ENCODE results near the gene TSC22D4. TPM values are rescaled to one million over a fixed set of nuclear protein-coding genes. Genes with fewer than 3 reads are reported as not detected.

The TSC22D4 gene
- total and polyA plus RNA-seq, 4 experiments from 2014 or later: 30.0 to 154 (median 89.1) TPM

GRCh38 chr7:100483090-100483721, 4.2 kb upstream of the TSC22D4 start:
- Mint-ChIP-seq H3K27ac (peak overlapping the region in 5 of 7 donors; percentile 29 to 85 (median 53)), H3K4me3 (peak overlapping the region; percentile 83 to 90 (median 86)), H3K4me1 (peaks cover 16 to 34% (median 21%) of the 10 kb centered on the region in 4 donors), H3K9me3 (peaks cover 0 to 2% (median 0%) of the 10 kb centered on the region in 8 donors), H3K27me3 (no peaks in the 10 kb centered on the region), H3K36me3 (peaks cover 0 to 6% of the 10 kb centered on the region in 2 donors)
- Histone ChIP-seq H3K4me3 (ENCODE audit: low read length in 2 of 2) (peak overlapping the region in 1 of 2 donors; percentile 64), H3K27me3 (ENCODE audit: insufficient read depth, low read length) (no peaks in the 10 kb centered on the region), H3K36me3 (ENCODE audit: insufficient read depth, low read length) (no peaks in the 10 kb centered on the region), H3K4me1 (ENCODE audit: insufficient read depth, low read length) (peaks cover 32% of the 10 kb centered on the region), H3K27ac (ENCODE audit: low read depth, low read length) (peak overlapping the region; percentile 45), H3K9me3 (ENCODE audit: control insufficient read depth in 1 of 2, low read length in 2 of 2) (no peaks in the 10 kb centered on the region)
- ChIA-PET CTCF (ENCODE audit: partially characterized antibody) (interaction anchor here (0.6 to 7.9 kb wide), 29 partner anchors 9 to 210 kb away, joined by 3 to 76 read pairs (median 4); partner anchors contain the start of genes AGFG2, FBXO24, LRCH4 and MOSPD3), POLR2A (ENCODE audit: partially characterized antibody) (interaction anchor here (0.8 to 2.3 kb wide), 9 partner anchors 10 to 88 kb away, joined by 4 to 12 read pairs (median 5); partner anchors contain the start of genes AGFG2 and MEPCE)
- intact Hi-C loops (cut with micrococcal nuclease): loop anchor here (1.0 to 2.0 kb wide), 6 partner anchors 10 to 212 kb away; partner anchors contain the start of genes AGFG2 and GIGYF1
- peak; percentile 75 to 85 (median 79) for DNase-seq

DNA sequence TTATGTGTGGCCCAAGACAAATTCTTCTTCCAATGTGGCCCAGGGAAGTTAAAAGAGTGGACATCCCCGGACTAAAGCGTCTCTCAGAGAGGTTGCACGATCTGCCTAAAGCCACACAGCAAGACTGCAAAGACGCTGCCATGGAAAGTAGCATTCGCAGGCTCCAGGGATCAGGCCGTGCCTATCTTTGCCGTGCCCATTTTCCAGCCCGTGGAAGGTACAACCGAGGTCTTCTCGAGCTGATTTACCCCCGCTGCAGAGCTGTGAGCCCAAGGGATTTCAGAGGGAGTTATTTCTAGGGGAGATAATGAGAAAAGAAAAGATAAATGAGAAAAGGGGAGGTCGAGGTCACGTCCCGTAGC, 3.7 kb upstream of the TSC22D4 start:
- H3K9me3 ChIP-seq (ENCODE audit: control insufficient read depth in 1 of 2, low read length in 2 of 2): no peaks in the 10 kb centered on the region
- peak overlapping the region in 1 of 2 donors; percentile 64 for H3K4me3 ChIP-seq (ENCODE audit: low read length in 2 of 2)
- H3K36me3 ChIP-seq (ENCODE audit: insufficient read depth, low read length): no peaks in the 10 kb centered on the region
- H3K4me1 Mint-ChIP-seq: peaks cover 16 to 34% (median 21%) of the 10 kb centered on the region in 4 donors
- H3K27ac Mint-ChIP-seq: peak overlapping the region in 6 of 7 donors; percentile 29 to 85 (median 62)
- peaks cover 32% of the 10 kb centered on the region for H3K4me1 ChIP-seq (ENCODE audit: insufficient read depth, low read length)
- ChIA-PET POLR2A (ENCODE audit: partially characterized antibody) (interaction anchor here (0.8 to 2.3 kb wide), 8 partner anchors 10 to 77 kb away, joined by 4 to 12 read pairs (median 6); partner anchors contain the start of genes AGFG2 and MEPCE), CTCF (ENCODE audit: partially characterized antibody) (interaction anchor here (0.6 to 7.9 kb wide), 29 partner anchors 9 to 211 kb away, joined by 3 to 76 read pairs (median 4); partner anchors contain the start of genes AGFG2, FBXO24, LRCH4 and MOSPD3)
- H3K27me3 Mint-ChIP-seq: no peaks in the 10 kb centered on the region
- intact Hi-C loops (cut with micrococcal nuclease): loop anchor here (1.0 to 2.0 kb wide), 6 partner anchors 11 to 212 kb away; partner anchors contain the start of genes AGFG2 and GIGYF1
- no peak for DNase-seq
- H3K36me3 Mint-ChIP-seq: peaks cover 0 to 8% of the 10 kb centered on the region in 2 donors
- peaks cover 0 to 2% (median 0%) of the 10 kb centered on the region in 8 donors for H3K9me3 Mint-ChIP-seq
- peak overlapping the region; percentile 83 to 90 (median 86) for H3K4me3 Mint-ChIP-seq
- H3K27me3 ChIP-seq (ENCODE audit: insufficient read depth, low read length): no peaks in the 10 kb centered on the region
- peak overlapping the region; percentile 45 for H3K27ac ChIP-seq (ENCODE audit: low read depth, low read length)

- ChIA-PET CTCF (ENCODE audit: partially characterized antibody) (interaction anchor here (1.6 to 7.9 kb wide), 6 partner anchors 12 to 78 kb away, joined by 5 to 76 read pairs (median 15); no protein-coding TSS in a partner anchor), POLR2A (ENCODE audit: partially characterized antibody) (interaction anchor here (0.6 to 1.8 kb wide), 4 partner anchors 12 to 78 kb away, joined by 3 to 8 read pairs (median 6); partner anchors contain the start of gene AGFG2)
- Histone ChIP-seq H3K4me3 (ENCODE audit: low read length in 2 of 2) (no peak overlapping the region), H3K27me3 (ENCODE audit: insufficient read depth, low read length) (no peaks in the 10 kb centered on the region), H3K36me3 (ENCODE audit: insufficient read depth, low read length) (peaks cover 8% of the 10 kb centered on the region), H3K27ac (ENCODE audit: low read depth, low read length) (no peak overlapping the region), H3K9me3 (ENCODE audit: control insufficient read depth in 1 of 2, low read length in 2 of 2) (no peaks in the 10 kb centered on the region), H3K4me1 (ENCODE audit: insufficient read depth, low read length) (peaks cover 42% of the 10 kb centered on the region)
- H3K27ac Mint-ChIP-seq: peak overlapping the region in 2 of 7 donors; percentile 59 to 72
- H3K9me3 Mint-ChIP-seq: peaks cover 0 to 2% (median 0%) of the 10 kb centered on the region in 8 donors
- H3K4me1 Mint-ChIP-seq: peaks cover 21 to 43% (median 27%) of the 10 kb centered on the region in 4 donors
- DNase-seq: no peak
- intact Hi-C loops (cut with micrococcal nuclease): no loop called here
- peaks cover 4 to 13% of the 10 kb centered on the region in 2 donors for H3K36me3 Mint-ChIP-seq
- H3K4me3 Mint-ChIP-seq: peak overlapping the region in 5 of 8 donors; percentile 16 to 83 (median 40)
- no peaks in the 10 kb centered on the region for H3K27me3 Mint-ChIP-seq
These were observed 2.5 kb upstream of the TSC22D4 start for GRCh38 chr7:100481466-100481865.

DNA sequence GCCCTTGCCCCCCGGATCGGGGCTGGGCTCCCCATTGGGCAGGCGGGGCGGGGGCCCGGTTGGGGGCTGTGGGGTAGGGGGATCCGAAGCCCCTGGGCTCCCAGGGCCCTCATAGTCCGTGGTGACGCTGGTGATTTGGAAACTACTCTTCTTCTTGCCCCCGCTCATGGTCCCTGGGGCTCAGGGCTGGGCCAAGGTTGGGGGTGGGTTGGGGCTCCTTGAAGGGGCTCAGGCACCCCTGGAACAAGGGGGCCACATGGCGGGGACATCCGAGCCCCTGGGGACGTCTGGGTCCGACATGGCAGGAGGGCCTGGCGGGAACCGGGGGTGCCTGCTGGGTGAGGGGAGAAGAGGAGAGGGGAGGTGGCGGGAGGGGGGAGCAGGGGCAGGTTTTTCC, 1.1 kb downstream of the TSC22D4 start:
- peak in 1 of 5 donors; percentile 39 for DNase-seq
- H3K9me3 Mint-ChIP-seq: peaks cover 0 to 2% (median 0%) of the 10 kb centered on the region in 8 donors
- H3K9me3 ChIP-seq (ENCODE audit: control insufficient read depth in 1 of 2, low read length in 2 of 2): no peaks in the 10 kb centered on the region
- ChIA-PET CTCF (ENCODE audit: partially characterized antibody) (interaction anchor here (0.6 to 7.9 kb wide), 11 partner anchors 8 to 228 kb away, joined by 3 to 76 read pairs (median 4); partner anchors contain the start of gene POP7), POLR2A (ENCODE audit: partially characterized antibody) (interaction anchor here (1.1 to 9.2 kb wide), 18 partner anchors 9 to 228 kb away, joined by 4 to 121 read pairs (median 8); partner anchors contain the start of genes AGFG2, FBXO24, LRCH4 and MEPCE)
- H3K4me3 Mint-ChIP-seq: peak overlapping the region; percentile 82 to 99 (median 98)
- H3K36me3 Mint-ChIP-seq: peaks cover 10 to 42% of the 10 kb centered on the region in 2 donors
- peak overlapping the region; percentile 75 for H3K27ac ChIP-seq (ENCODE audit: low read depth, low read length)
- peaks cover 37% of the 10 kb centered on the region for H3K36me3 ChIP-seq (ENCODE audit: insufficient read depth, low read length)
- H3K4me1 ChIP-seq (ENCODE audit: insufficient read depth, low read length): peaks cover 63% of the 10 kb centered on the region
- H3K27me3 ChIP-seq (ENCODE audit: insufficient read depth, low read length): no peaks in the 10 kb centered on the region
- peaks cover 33 to 67% (median 47%) of the 10 kb centered on the region in 4 donors for H3K4me1 Mint-ChIP-seq
- H3K27me3 Mint-ChIP-seq: no peaks in the 10 kb centered on the region
- H3K4me3 ChIP-seq (ENCODE audit: low read length in 2 of 2): peak overlapping the region; percentile 81 to 95
- peak overlapping the region; percentile 75 to 99 (median 93) for H3K27ac Mint-ChIP-seq
- intact Hi-C loops (cut with micrococcal nuclease): no loop called here

GRCh38 chr7:100476903-100477870, 1.8 kb downstream of the TSC22D4 start:
- POLR2A ChIA-PET (ENCODE audit: partially characterized antibody): interaction anchor here (0.5 to 9.2 kb wide), 18 partner anchors 9 to 229 kb away, joined by 3 to 121 read pairs (median 5); partner anchors contain the start of genes AGFG2, FBXO24, LRCH4 and MEPCE
- H3K36me3 Mint-ChIP-seq: peaks cover 10 to 41% of the 10 kb centered on the region in 2 donors
- no peaks in the 10 kb centered on the region for H3K9me3 ChIP-seq (ENCODE audit: control insufficient read depth in 1 of 2, low read length in 2 of 2)
- DNase-seq: peak in 2 of 5 donors; percentile 29 to 64
- peaks cover 60% of the 10 kb centered on the region for H3K4me1 ChIP-seq (ENCODE audit: insufficient read depth, low read length)
- intact Hi-C loops (cut with micrococcal nuclease): no loop called here
- peak overlapping the region; percentile 81 to 99 (median 94) for H3K4me3 Mint-ChIP-seq
- CTCF ChIA-PET (ENCODE audit: partially characterized antibody): interaction anchor here (0.9 to 7.9 kb wide), 13 partner anchors 8 to 228 kb away, joined by 3 to 76 read pairs (median 5); partner anchors contain the start of genes FBXO24 and POP7
- H3K9me3 Mint-ChIP-seq: peaks cover 0 to 2% (median 0%) of the 10 kb centered on the region in 8 donors
- peak overlapping the region; percentile 81 to 95 for H3K4me3 ChIP-seq (ENCODE audit: low read length in 2 of 2)
- peaks cover 30 to 63% (median 42%) of the 10 kb centered on the region in 4 donors for H3K4me1 Mint-ChIP-seq
- peaks cover 40% of the 10 kb centered on the region for H3K36me3 ChIP-seq (ENCODE audit: insufficient read depth, low read length)
- H3K27me3 ChIP-seq (ENCODE audit: insufficient read depth, low read length): no peaks in the 10 kb centered on the region
- H3K27me3 Mint-ChIP-seq: no peaks in the 10 kb centered on the region
- peak overlapping the region; percentile 75 to 96 (median 88) for H3K27ac Mint-ChIP-seq
- peak overlapping the region; percentile 75 for H3K27ac ChIP-seq (ENCODE audit: low read depth, low read length)
